NCI-H1436 (cell line): ENCODE data around the gene PCID2.
"Not testable (repeated sequence)": the region's sequence is repeated elsewhere in the genome, so short reads cannot be mapped to it uniquely, and the experiment has no call there.

Experiments used
- DNase-seq: peaks from one replicate; lab custom pipeline; 2025; lab: John Stamatoyannopoulos, UW

PCID2 gene

GRCh38 chr13:113166266-113166665 lies 42.2 kb downstream of the PCID2 start:
- no peak for DNase-seq

- DNase-seq: no peak
Observed at GRCh38 chr13:113164492-113164891, 44.0 kb downstream of the PCID2 start.

GRCh38 chr13:113162783-113163685 lies 45.4 kb downstream of the PCID2 start:
- peak; percentile 24 for DNase-seq

- not testable (repeated sequence) for DNase-seq
Observed at GRCh38 chr13:113161975-113162374, 46.5 kb downstream of the PCID2 start.

- DNase-seq: no peak
Observed at GRCh38 chr13:113161433-113161832, 47.0 kb downstream of the PCID2 start.

GRCh38 chr13:113160983-113161382 lies 47.5 kb downstream of the PCID2 start:
- no peak for DNase-seq

- no peak for DNase-seq
Observed at GRCh38 chr13:113159701-113160100, 48.8 kb downstream of the PCID2 start.

- no peak for DNase-seq
Observed at GRCh38 chr13:113158946-113159345, 49.5 kb downstream of the PCID2 start.

GRCh38 chr13:113157929-113158747 lies 50.3 kb downstream of the PCID2 start, which contains the start of gene PROZ:
PROZ (plus strand) TSS chr13:113158648; CDS start chr13:113158661, 13 bp downstream.
- DNase-seq: no peak

GRCh38 chr13:113157206-113157928 lies 51.1 kb downstream of the PCID2 start:
- no peak for DNase-seq

- DNase-seq: no peak
Observed at GRCh38 chr13:113155982-113156655, 52.4 kb downstream of the PCID2 start.

- no peak for DNase-seq
Observed at GRCh38 chr13:113155201-113155600, 53.3 kb downstream of the PCID2 start.

- peak; percentile 66 for DNase-seq
Observed at GRCh38 chr13:113153810-113154748, 54.4 kb downstream of the PCID2 start.

- DNase-seq: no peak
Observed at GRCh38 chr13:113152984-113153809, 55.3 kb downstream of the PCID2 start.

- DNase-seq: no peak
Observed at GRCh38 chr13:113152691-113152983, 55.8 kb downstream of the PCID2 start.

- no peak for DNase-seq
Observed at GRCh38 chr13:113151745-113152690, 56.5 kb downstream of the PCID2 start.

- no peak for DNase-seq
Observed at GRCh38 chr13:113150550-113151365, 57.7 kb downstream of the PCID2 start.
